HK-2 (cell line): ENCODE measurements around the gene PHOX2A.

ENCODE experiments used
- DNase-seq: peaks from one replicate; pipeline ENCODE4 v3.0.0-alpha.2; 2018; ENCODE audit not compliant: unreplicated experiment

The PHOX2A gene

GRCh38 chr11:72249961-72250360 lies 6.0 kb upstream of the PHOX2A start:
- DNase-seq = no peak

DNA sequence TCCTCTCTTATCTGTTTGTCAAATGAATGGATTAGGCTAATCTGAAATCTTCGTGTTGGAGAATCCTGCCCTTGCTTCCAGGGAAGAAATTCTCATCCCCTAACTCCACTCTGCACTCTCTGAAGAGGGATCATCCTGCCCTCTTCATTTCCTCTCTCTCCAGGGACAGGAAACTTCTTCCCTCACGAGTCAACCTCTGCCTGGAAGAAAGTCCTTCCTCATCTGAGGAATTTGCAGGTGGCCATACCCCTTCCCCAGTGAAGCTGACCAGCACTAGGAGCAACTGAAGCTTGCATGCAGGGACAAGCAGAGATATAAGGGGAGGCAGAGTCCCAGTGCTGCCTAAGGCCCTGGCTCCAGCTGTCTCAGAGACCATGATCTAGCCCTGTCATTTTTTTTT lies 3.6 kb upstream of the PHOX2A start:
- no peak for DNase-seq

DNA sequence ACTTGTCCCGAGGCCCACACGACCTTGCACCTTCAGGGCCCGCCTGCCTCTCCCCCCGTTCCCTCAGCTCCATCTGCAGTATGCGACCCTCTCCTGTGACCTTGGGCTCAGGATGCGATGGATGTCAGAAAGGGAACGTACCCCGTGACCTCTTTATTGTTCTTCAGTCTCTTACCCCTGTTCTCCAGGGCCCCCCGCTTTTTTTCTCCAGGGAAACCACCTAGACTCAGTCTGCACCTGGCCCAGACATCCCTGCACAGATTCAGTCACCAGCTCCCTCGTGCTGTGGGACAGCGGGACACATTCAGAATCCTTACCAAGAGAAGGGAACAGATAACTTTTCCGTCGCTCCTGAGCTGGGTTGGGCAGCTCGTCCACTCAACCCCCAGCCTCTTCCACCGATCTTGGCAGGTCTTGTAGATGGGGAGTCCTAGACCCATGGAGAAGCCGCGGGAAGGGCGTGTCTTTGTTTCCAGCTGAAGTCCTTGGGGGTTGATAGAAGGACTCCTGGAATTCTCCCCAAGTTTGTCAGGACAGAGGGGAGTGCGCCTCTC lies 1.4 kb upstream of the PHOX2A start:
- no peak for DNase-seq

- no peak for DNase-seq
These were observed 636 bp upstream of the PHOX2A start for GRCh38 chr11:72244361-72245262.

DNA sequence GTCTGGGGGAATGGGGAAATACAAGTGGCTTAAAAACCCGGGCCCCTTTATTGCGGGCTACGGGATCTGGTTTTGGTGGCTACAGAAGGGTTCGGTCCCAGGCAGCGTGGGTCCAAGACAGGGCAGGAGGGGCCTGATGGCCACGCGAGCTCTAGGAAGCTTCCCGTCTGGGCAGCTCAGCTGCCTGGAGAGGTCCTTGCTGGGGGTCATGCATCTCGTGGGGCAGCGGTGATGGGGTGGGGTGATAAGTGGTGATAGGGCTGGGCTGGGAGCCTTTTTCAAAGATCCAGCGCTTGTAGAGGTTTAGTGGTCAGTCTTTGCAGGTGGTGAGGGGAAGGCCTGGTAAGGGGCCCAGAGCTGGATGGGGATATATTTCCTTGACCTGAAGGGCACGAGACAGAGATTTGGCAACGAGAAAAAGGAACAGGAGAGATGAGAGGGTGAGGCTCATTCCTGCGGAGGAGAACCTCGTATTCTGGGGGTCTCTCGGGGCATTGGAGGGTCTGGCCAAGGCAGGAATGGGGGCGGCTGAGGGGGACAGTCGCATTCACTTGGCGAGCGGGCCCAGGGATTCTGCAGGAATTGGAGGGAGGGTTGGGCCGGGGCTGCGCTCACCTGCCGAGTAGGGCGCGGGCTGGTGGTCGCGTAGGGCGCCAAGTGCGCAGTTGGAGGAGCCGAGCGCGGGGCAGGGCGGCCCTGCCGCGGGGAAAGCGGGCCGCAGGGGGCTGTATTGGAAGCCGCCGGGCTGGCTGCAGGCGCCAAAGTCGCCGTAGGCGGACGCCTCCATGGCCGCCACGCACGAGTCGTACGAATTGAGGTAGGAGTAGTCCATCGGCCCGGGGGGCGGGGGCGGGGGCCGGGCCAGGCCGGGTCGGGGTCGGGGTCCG lies 560 bp downstream of the PHOX2A start:
- no peak for DNase-seq

DNA sequence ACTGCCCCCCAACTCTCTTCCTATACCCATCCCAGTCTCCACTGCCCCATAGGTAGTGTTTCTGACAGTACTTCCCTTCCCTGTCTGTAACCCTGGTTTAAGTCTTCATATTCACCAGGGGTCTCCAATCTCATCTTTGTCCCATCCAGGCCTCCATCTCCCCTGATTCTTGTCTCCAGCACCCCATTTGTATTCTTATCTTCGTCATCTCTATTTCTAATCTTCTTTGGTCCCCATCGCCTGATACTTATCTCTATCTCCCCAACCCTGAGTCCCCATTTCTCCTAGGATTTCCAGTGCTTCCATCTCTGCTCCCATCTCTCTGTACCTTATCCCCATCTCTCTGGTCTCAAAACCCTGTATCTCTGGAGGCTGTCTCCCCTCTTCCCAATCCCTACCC lies 1.8 kb downstream of the PHOX2A start:
- DNase-seq = no peak

- no peak for DNase-seq
These were observed 2.6 kb downstream of the PHOX2A start for GRCh38 chr11:72241291-72241781.

DNA sequence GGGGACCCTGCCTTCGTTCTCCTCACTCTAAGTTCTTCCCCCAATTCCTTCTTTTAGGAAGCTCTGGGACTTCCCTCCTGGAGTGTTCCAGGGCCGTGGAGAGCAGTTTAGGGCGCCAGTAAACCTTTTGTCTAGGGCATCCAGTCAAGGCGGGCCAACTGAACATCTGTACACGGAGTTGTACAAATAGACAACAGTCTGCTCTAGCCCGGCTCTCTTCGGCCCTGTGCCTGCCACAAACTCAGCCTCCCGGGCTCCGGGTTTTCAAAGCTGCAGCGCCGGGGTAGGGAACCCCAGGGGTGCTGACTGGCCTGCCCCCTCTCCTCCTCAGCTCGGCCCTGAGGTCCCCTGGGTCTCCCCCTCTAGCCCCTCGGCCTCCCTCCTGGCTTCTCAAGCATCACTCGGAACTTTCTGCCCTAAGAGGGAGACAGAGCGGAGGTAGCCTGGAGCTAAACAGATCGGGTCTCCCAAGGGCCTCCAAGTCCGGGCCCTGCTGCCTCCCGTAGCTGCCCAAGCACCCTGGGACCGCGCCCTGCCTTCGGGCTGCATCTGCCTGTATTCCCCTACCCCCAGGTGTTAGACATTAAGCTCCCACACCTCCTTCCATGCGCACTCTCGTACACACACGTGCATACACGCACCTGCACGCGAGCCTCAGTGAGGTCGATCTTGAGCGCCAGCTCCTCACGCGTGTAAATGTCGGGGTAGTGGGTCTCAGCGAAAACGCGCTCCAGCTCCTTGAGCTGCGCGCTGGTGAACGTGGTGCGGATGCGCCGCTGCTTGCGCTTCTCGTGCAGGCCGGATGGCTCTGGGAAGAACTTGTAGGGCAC lies 3.3 kb downstream of the PHOX2A start:
- no peak for DNase-seq

DNA sequence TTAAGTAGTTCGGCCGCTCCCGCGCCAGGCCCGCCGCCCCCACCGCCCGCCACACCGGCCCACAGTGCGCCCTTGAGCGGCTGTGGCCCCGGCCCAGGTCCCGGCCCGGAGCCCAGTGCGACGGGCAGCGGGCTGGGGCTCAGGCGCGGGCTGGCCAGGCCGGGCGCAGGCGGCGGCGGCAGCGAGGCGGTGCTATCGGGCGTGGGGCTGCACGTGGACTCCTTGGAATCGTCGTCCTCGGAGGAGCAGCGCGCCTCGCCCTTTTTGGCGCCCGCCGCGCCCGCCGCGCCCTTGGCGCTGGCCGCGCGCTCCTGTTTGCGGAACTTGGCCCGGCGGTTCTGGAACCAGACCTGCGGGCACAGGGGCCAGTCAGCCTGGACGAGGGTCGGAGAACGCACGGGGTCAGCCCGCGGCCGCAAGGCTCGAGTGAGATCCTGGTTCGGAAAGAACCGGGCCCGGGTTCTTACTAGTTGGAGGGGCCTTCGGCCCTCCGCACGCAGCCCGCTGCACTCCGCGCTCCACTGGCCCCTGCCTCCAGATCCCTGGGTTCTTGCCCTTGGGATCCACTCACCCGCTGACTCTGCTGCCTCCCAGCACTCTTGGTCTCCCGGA lies 4.0 kb downstream of the PHOX2A start:
- DNase-seq = no peak

DNA sequence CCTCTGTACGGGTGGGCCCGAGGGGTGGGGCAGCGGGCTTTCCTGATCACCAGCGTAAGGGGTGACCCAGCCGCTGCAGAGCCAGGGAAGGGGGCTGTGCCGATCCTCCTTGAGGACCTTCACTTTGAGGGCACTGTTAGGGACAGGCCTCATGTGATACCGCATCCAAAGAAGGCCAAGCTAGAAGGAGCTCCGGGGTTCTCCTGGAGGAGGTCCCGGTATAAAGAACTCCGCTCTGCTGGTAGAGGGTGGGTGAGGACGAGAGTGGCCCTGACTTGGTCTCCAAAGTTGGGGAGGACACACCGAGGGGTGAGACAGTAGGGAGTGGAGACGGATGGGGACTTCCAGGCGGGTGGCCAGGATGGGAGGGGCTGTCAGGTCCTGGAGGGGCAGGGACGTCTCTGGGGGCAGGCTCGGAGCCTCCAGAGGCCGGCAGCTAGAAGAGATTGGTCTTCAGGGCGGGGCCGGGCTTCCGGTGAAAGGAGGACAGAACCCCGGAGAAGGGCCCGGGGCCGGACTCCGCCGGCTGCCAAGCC lies 4.6 kb downstream of the PHOX2A start:
- peak; percentile 82 for DNase-seq

- no peak for DNase-seq
These were observed 5.3 kb downstream of the PHOX2A start for GRCh38 chr11:72238492-72239312.

GRCh38 chr11:72238040-72238450 lies 5.9 kb downstream of the PHOX2A start:
- DNase-seq = peak; percentile 41

DNA sequence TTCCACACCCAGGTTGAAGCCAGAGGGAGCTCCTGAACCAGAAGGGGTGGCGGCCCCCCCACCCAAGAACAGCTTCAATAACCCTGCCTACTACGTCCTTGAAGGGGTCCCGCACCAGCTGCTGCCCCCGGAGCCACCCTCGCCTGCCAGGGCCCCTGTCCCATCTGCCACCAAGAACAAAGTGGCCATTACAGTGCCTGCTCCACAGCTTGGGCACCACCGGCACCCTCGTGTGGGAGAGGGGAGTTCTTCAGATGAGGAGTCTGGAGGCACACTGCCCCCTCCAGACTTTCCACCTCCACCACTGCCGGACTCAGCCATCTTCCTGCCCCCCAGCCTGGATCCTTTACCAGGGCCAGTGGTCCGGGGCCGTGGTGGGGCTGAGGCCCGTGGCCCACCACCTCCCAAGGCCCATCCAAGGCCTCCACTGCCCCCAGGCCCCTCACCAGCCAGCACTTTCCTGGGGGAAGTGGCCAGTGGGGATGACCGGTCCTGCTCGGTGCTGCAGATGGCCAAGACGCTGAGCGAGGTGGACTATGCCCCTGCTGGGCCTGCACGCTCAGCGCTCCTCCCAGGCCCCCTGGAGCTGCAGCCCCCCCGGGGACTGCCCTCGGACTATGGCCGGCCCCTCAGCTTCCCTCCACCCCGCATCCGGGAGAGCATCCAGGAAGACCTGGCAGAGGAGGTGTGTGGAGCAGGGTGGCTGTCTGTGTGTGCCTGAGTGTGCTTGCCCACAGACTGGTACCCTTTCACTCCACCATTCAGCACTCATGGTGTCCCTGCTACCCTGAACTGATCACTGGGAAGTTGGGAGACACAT lies 6.7 kb downstream of the PHOX2A start:
- DNase-seq = no peak

GRCh38 chr11:72236774-72237111 lies 7.2 kb downstream of the PHOX2A start:
- DNase-seq = no peak

GRCh38 chr11:72236083-72236697 lies 7.8 kb downstream of the PHOX2A start:
- DNase-seq = no peak

DNA sequence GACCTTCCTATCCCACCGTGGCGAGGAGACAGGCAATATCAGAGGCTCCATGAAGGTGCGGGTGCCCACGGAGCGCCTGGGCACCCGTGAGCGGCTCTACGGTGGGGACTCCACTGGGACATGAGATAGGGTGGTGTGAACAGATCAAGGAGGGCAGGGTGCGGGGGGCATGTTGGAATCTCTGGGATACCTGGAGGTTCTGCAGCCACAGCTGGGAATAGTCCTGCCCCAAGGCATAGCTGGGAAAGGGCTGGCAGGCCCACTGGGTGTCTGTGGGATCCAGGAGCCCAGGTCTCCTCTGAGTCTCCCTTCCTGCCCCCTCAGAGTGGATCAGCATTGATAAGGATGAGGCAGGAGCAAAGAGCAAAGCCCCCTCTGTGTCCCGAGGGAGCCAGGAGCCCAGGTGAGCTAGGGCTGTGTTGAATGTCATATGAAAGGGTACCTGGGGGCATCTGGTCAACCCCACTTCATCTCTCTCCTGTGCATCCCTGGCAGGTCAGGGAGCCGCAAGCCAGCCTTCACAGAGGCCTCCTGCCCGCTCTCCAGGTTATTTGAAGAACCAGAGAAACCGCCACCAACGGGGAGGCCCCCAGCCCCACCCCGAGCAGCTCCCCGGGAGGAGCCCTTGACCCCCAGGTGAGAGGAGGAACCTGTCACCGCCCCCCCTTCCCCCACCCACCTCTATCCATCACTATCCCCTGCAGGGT lies 8.5 kb downstream of the PHOX2A start:
- no peak for DNase-seq

- DNase-seq = no peak
These were observed 9.1 kb downstream of the PHOX2A start for GRCh38 chr11:72234920-72235319.

- no peak for DNase-seq
These were observed 9.5 kb downstream of the PHOX2A start for GRCh38 chr11:72234514-72234830.
